HG03378 (cell line): ENCODE results near the gene RGS2.

ENCODE experiments used
- ATAC-seq: cut with Tn5 transposase; IDR thresholded peaks from one replicate; pipeline ENCODE4 v1.9.1; 2021; ENCODE audit warnings: mild to moderate bottlenecking, moderate library complexity; ENCODE audit not compliant: unreplicated experiment

RGS2 gene

DNA sequence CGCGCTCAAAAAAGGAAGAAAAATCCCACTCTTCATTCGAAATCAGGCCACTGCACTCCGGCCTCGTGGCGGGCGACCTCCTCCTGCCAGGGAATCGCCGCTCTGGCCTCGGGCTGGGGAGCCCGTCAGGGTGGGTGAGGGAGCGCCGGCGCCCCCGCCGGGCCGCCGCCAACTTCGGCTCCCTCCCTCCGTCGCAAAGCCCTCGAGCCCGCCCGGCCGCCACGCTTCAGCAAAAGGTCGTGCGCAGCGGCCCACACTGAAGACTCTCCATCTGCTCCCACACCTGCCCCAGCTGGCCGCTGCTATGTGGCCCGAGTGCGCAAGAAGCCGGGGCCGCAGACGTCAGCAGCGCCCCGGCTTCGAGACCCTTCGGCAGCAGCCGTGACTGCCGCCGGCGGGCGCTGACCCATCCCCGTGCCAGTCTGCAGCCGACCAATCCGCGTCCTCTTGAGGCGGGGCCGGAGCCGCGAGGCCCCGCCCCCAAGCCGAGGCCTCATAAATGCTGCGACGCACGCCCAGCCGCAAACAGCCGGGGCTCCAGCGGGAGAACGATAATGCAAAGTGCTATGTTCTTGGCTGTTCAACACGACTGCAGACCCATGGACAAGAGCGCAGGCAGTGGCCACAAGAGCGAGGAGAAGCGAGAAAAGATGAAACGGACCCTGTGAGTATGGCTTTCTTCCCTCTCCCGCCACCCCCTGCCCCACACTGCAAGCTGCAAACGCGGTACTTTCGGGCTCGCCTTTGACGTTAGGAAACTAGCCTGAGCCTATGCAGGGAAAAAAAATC, at the start of gene RGS2:
TSS of gene RGS2 (plus strand) at position 522 of the 789 bp plus-strand sequence. CDS start at position 555, 33 bp downstream.
- peak; percentile 61 for ATAC-seq

GRCh38 chr1:192759104-192759503, 49.7 kb upstream of the RGS2 start:
- ATAC-seq = no peak

DNA sequence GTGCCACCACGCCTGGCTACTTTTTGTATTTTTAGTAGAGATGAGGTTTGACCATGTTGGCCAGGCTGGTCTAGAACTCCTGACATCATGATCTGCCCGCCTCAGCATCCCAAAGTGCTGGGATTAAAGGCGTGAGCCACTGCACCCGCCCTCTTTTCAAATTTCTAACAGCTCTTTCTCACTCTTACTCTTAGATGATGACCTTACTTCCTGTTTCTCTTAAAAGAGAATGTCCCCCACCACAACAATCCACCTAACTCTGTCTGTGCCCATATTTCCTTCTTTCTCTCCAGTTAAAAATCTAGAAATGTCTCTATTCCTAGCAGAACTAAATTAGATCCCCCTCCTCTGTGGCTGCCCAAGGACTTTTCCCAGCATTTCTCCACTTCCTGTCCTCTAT, 46.6 kb upstream of the RGS2 start:
- no peak for ATAC-seq

DNA sequence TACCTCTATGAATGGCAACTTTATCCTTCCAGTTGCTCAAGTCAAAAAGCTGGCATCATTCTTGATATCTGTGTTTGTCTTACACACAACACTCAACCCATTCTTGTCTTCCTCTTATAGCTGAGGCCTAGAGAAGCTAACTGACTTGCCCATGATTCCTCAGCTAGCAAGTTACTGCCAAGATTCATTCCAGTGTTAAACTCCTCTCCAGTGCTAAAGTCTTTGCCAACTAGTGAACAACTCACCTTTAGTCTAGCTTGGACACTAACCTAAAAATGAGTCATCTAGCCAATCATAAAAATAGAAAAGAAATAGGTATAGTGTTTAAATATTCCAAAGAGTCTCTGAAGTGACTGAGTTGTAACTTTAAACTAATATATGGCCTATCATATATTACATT, 45.6 kb upstream of the RGS2 start:
- no peak for ATAC-seq

GRCh38 chr1:192763756-192764155, 45.1 kb upstream of the RGS2 start:
- no peak for ATAC-seq

DNA sequence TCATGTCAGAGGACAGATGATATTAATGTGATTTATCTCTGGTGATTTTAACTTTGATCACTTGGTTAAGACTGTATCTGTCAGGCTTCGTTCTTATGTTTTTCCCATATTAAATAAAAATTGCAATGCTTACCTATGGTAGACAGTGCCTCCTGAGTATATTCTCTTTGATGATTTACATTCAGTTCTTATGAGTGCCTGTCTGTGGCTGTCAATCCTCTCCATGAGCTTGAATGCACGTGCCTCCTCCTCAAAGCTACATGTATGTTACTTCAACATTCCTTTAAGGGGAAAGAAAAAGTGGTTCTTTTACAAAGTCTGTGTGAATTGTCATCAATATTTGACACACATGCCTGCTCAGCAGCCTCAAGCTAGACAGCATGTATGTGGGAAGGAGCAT, 44.2 kb upstream of the RGS2 start:
- no peak for ATAC-seq

GRCh38 chr1:192766009-192766625, 42.7 kb upstream of the RGS2 start:
- ATAC-seq = no peak

DNA sequence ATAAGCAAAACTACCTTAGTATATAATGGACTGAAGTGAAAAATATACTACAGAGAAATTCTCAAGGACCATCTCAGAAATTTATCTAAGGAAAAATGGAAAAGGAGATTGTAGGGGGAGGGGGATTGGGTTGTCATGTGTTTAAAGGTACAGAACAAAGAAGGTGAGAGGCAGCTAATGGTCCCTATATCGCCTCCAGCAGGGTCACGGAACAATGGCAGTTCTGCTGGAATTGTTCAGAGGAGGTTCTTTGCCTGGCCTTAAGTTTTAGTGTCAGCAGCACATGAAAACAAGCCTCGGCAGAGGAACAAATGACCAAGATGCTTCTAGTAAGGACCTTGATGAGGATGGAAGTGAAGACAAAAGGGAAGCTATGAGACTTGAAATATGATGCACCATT, 42.0 kb upstream of the RGS2 start:
- no peak for ATAC-seq

- no peak for ATAC-seq
Observed at GRCh38 chr1:192767798-192768197, 41.0 kb upstream of the RGS2 start.

DNA sequence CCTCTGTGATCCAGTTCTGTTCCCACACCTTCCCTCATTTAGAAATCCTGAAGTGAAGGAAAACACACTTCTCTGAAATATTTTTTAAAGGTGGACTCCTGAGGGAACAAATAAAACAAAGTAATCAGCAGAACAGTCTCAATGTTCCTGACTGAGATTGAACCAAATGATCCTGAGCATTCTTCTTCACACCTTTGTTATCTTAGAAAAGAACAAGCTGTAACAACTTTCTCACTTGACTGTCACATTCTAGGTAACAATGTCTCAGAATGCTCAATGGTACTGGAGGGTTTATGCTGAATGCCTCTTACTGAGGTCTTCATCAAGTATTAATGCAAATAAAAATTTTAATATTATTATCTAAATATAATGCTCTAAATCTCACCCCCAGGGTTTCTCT, 40.4 kb upstream of the RGS2 start:
- no peak for ATAC-seq

GRCh38 chr1:192771341-192771740, 37.5 kb upstream of the RGS2 start:
- no peak for ATAC-seq

DNA sequence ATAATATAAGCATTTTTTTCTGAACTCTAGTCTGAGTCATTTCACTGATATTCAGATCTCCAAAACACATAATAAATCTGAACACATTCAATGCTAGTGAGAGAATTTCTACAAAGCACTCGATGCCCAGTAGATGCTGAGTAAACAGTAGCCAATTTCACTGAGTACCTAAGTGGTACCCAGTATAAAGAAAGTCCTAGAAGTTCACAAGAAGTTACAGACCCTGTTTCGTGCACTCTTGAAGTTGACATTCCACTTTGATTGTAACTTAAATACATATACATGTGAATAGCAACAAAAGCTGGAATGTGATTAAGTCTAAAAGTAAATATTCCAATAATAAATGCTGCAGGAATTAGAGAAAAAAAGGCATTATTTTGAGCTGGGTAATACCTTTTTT, 33.2 kb upstream of the RGS2 start:
- ATAC-seq = no peak

DNA sequence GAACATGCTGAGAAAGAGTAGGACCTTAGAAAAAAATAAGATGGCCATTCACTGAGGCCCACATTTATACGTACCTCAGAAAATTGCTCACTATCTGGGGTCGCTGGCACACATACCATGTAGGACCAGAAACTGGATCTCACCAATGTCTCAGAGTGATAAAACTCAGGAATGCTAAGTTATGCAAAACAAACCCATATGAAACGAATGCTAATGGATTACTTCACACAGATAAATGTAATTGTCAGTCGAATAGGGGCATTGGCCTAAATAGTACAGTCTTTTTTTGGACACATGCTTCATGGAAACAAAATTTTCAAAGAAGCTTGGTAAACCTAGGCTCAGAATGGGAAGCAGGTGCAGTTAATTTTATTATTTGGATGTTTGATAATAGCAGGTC, 32.6 kb upstream of the RGS2 start:
- no peak for ATAC-seq

DNA sequence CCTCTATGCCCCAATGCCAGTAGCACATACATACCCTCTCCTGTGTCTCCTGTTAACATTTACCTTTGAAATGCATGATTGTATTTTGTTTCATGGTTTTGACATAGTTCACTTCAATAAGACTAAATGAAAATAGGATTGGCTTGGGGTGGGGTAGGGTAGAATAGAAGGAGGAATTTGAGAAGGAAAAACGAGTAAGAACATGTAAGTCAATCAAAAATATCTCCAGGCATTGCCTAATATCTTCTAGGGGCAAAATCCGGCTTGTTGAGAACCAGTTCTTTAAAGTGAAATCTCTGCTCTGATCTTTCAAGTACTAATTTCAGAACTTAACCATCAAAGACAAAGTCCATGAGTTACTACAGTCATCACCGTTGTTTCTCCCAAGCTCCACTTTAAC, 31.8 kb upstream of the RGS2 start:
- ATAC-seq = no peak

- no peak for ATAC-seq
Observed at GRCh38 chr1:192783791-192784190, 25.0 kb upstream of the RGS2 start.

- no peak for ATAC-seq
Observed at GRCh38 chr1:192784397-192784796, 24.4 kb upstream of the RGS2 start.

- no peak for ATAC-seq
Observed at GRCh38 chr1:192786576-192786975, 22.3 kb upstream of the RGS2 start.

- no peak for ATAC-seq
Observed at GRCh38 chr1:192787914-192788585, 20.8 kb upstream of the RGS2 start.

GRCh38 chr1:192789871-192790270, 19.0 kb upstream of the RGS2 start:
- no peak for ATAC-seq

- ATAC-seq = no peak
Observed at GRCh38 chr1:192792628-192793027, 16.2 kb upstream of the RGS2 start.

DNA sequence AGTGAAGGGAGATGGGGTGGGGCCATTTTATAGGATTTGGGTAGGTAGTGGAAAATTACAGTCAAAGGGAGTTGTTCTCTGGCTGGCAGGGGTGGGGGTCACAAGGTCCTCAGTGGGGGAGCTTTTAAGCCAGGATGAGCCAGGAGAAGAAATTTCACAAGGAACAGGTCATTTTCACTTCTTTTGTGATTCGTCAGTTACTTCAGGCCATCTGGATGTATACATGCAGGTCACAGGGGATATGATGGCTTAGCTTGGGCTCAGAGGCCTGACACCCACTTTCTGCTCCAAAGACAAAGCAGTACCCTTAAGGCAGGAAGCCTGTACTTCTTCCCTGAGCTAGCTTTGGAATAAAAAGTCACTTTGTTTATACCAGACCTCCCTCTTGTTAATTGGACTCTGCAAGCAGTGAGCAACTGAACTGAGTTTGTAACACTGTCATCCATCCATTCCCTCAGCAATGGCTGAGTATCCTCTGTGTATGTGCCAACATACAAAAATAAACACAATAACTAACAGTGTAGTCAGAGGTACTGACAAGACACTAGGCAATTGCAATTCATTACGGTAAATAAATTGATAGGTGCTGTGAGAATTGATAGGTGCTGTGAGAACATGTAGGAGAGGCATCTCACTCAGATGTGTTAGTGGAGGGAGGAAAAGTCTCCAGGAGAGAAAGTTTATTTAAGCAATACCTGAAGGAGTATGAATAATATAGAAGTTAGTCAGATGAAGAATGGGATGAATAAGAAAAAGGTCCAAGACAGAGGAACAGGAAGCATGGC, 14.7 kb upstream of the RGS2 start:
- no peak for ATAC-seq

DNA sequence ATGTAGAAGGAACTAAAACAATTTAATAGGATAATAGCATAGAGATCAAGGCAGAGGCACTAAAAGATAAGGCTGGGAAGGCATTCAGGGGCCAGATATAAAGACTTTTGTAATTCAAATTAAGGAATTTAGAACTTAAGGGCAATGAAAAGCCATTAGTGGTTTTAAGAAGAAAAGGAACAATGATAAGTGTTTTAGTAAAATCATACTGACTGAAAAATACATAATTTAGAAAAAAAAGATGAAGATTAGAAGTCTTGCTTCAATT, 14.1 kb upstream of the RGS2 start:
- no peak for ATAC-seq
